Tongue (tissue), 2 donors: Measurements from ENCODE around the gene TEX44. TPM values are rescaled to one million over a fixed set of nuclear protein-coding genes. Genes with fewer than 3 reads are reported as not detected.
"Not testable (repeated sequence)": the region's sequence is repeated elsewhere in the genome, so short reads cannot be mapped to it uniquely, and the experiment has no call there.

Source experiments
- DNase-seq: peaks from one replicate; pipeline ENCODE4 v3.0.0-alpha.2; 2015
- total RNA-seq: library from RNA; depleted of rRNA; stranded (reverse); fragments of >200 nt; gene quantifications from one replicate; pipeline ENCODE4 v1.2.3, GENCODE V29; 2014

TEX44 gene
- total RNA-seq, 1 donor from 2014 or later = not detected

GRCh38 chr2:231571661-231572191, 20.9 kb upstream of the TEX44 start:
- no peak for DNase-seq

- no peak for DNase-seq
Observed at GRCh38 chr2:231573096-231573495, 19.6 kb upstream of the TEX44 start.

- DNase-seq = no peak
Observed at GRCh38 chr2:231573698-231574421, 18.8 kb upstream of the TEX44 start.

GRCh38 chr2:231575612-231576256, 16.9 kb upstream of the TEX44 start:
- no peak for DNase-seq

GRCh38 chr2:231576465-231576864, 16.2 kb upstream of the TEX44 start:
- DNase-seq = no peak

- DNase-seq = not testable (repeated sequence)
Observed at GRCh38 chr2:231578655-231579054, 14.0 kb upstream of the TEX44 start.

GRCh38 chr2:231579560-231579959, 13.1 kb upstream of the TEX44 start:
- no peak for DNase-seq

- no peak for DNase-seq
Observed at GRCh38 chr2:231581328-231581727, 11.3 kb upstream of the TEX44 start.

GRCh38 chr2:231583982-231584381, 8.7 kb upstream of the TEX44 start:
- DNase-seq = no peak

- DNase-seq = not testable (repeated sequence)
Observed at GRCh38 chr2:231587744-231588143, 4.9 kb upstream of the TEX44 start.

- no peak for DNase-seq
Observed at GRCh38 chr2:231589656-231590055, 3.0 kb upstream of the TEX44 start.

- peak; percentile 77 for DNase-seq
Observed at GRCh38 chr2:231590614-231591013, 2.0 kb upstream of the TEX44 start.

- no peak for DNase-seq
Observed at GRCh38 chr2:231593666-231594065, 1.0 kb downstream of the TEX44 start.

GRCh38 chr2:231597014-231597611, 4.4 kb downstream of the TEX44 start:
- peak; percentile 79 for DNase-seq

- peak; percentile 73 for DNase-seq
Observed at GRCh38 chr2:231597627-231598026, 5.0 kb downstream of the TEX44 start.

- peak; percentile 26 for DNase-seq
Observed at GRCh38 chr2:231600619-231601355, 8.1 kb downstream of the TEX44 start.

- peak; percentile 91 for DNase-seq
Observed at GRCh38 chr2:231601356-231602229, 8.9 kb downstream of the TEX44 start.

GRCh38 chr2:231602859-231603467, 10.3 kb downstream of the TEX44 start:
- no peak for DNase-seq

- DNase-seq = peak; percentile 81
Observed at GRCh38 chr2:231604101-231604684, 11.5 kb downstream of the TEX44 start.
